GM12878 (cell line): ENCODE data around the gene FBXO3. TPM values are rescaled to one million over a fixed set of nuclear protein-coding genes. Genes with fewer than 3 reads are reported as not detected.

Experiments used
- ATAC-seq: fragments of 200-7000 bp; cut with Tn5 transposase; 3 replicates; pipeline ENCODE4 v1.9.1; 2020; ENCODE audit warnings: mild to moderate bottlenecking, moderate library complexity
- BruUV-seq: library from RNA; stranded (reverse); fragments of 400-500 nt; replicated peaks from 2 replicates; lab custom pipeline; 2021; lab: Mats Ljungman, UMichigan
- CTCF ChIA-PET: fragments of 300-600 bp; sonication (Branson Sonifier 250); formaldehyde crosslinking; extraction: SDS; loops from one replicate; lab custom pipeline; 2021; ENCODE audit warnings: inconsistent platforms; lab: Yijun Ruan, JAX
- POLR2A ChIA-PET: fragments of 350-600 bp; formaldehyde crosslinking; extraction: SDS; loops from one replicate; lab custom pipeline; 2021; ENCODE audit warnings: inconsistent platforms; lab: Charles Lee
- RAD21 ChIA-PET: fragments of 300-600 bp; sonication (Branson Sonifier 250); formaldehyde crosslinking; loops from one replicate; lab custom pipeline; 2023; ENCODE audit warnings: antibody characterized with exemption; ENCODE audit not compliant: unreplicated experiment; lab: Charles Lee
- SMC1A ChIA-PET: fragments of 300-600 bp; sonication (Branson Sonifier 250); formaldehyde crosslinking; loops from one replicate; lab custom pipeline; 2023; ENCODE audit not compliant: unreplicated experiment, uncharacterized antibody; lab: Charles Lee
- DNase-seq: peaks from one replicate; pipeline ENCODE4 v3.0.0-alpha.2; 2011; ENCODE audit warnings: low read depth, low spot score
- FAIRE-seq: peaks from 3 replicates; lab custom pipeline; 2011; peaks lifted over from hg19 to GRCh38; lab: Jason Lieb, UNC
- H2AFZ ChIP-seq: 2 replicates; pipeline ENCODE4 v1.6.0; 2011; ENCODE audit warnings: low read depth, low read length, control low read depth; ENCODE audit not compliant: control insufficient read depth
- H3K27ac ChIP-seq: 2 replicates; pipeline ENCODE4 v1.5.1; 2011; ENCODE audit warnings: control low read depth; ENCODE audit not compliant: control insufficient read depth, insufficient read depth
- H3K27me3 ChIP-seq, 2 experiments: replicated peaks in 1 of 2; 2 replicates each; pipeline versions ENCODE4 v1.6.0 to v1.6.1; 2011; ENCODE audit warnings: low read length in 1 of 2; ENCODE audit not compliant: control insufficient read depth in 2 of 2, insufficient read depth in 2 of 2
- H3K36me3 ChIP-seq, 2 experiments: 2 replicates each; pipeline ENCODE4 v1.5.1; 2011; ENCODE audit warnings: low read length in 1 of 2; ENCODE audit not compliant: control insufficient read depth in 2 of 2, insufficient read depth in 2 of 2
- H3K4me1 ChIP-seq: 2 replicates; pipeline ENCODE4 v1.6.1; 2011; ENCODE audit warnings: mild to moderate bottlenecking, low read length, moderate library complexity, mixed read lengths; ENCODE audit not compliant: control insufficient read depth, insufficient read depth
- H3K4me2 ChIP-seq: 2 replicates; pipeline ENCODE4 v1.6.0; 2011; ENCODE audit warnings: control low read depth; ENCODE audit not compliant: control insufficient read depth, insufficient read depth
- H3K4me3 ChIP-seq: fragments of 200-600 bp; sonication (generic); 2 replicates; pipeline ENCODE4 v1.5.1; 2016
- H3K79me2 ChIP-seq: 2 replicates; pipeline ENCODE4 v1.6.0; 2011; ENCODE audit warnings: low read length; ENCODE audit not compliant: control insufficient read depth, insufficient read depth
- H3K9ac ChIP-seq: 2 replicates; pipeline ENCODE4 v1.8.0; 2011; ENCODE audit warnings: low read length, control low read depth, mixed read lengths; ENCODE audit not compliant: control insufficient read depth, insufficient read depth
- H3K9me3 ChIP-seq: replicated peaks from 3 replicates; pipeline ENCODE4 v1.5.1; 2011; ENCODE audit warnings: mild to moderate bottlenecking, low read length; ENCODE audit not compliant: control insufficient read depth, insufficient read depth
- H4K20me1 ChIP-seq: 2 replicates; pipeline ENCODE4 v1.6.0; 2011; ENCODE audit not compliant: control insufficient read depth, insufficient read depth
- ATF2 ChIP-seq: IDR thresholded peaks from 2 replicates; pipeline ENCODE4 v1.6.1; 2012; ENCODE audit warnings: low read length, inconsistent platforms
- ATF3 ChIP-seq: IDR thresholded peaks from 2 replicates; pipeline ENCODE4 v1.6.1; 2011; ENCODE audit warnings: low read depth, mild to moderate bottlenecking, low read length, moderate library complexity, borderline replicate concordance; ENCODE audit errors: extremely low read depth
- BACH1 ChIP-seq: fragments of 450-650 bp; IDR thresholded peaks from 2 replicates; pipeline ENCODE4 v1.6.1; 2017; ENCODE audit warnings: mild to moderate bottlenecking, borderline replicate concordance
- BHLHE40 ChIP-seq, 2 experiments: fragments of 450-650 bp in 1 of 2; IDR thresholded peaks; 2 replicates each; pipeline ENCODE4 v1.6.1; 2011 to 2017; ENCODE audit warnings: low read depth in 2 of 2, borderline replicate concordance in 1 of 2, improper control_type of control experiment in 1 of 2, low read length in 1 of 2, mild to moderate bottlenecking in 1 of 2
- EGR1 ChIP-seq, 2 experiments: IDR thresholded peaks; 1 replicate in 1 of 2; 2 replicates in 1 of 2; pipeline ENCODE4 v1.6.1; 2011 to 2012; ENCODE audit warnings: low read depth in 2 of 2, low read length in 2 of 2, borderline replicate concordance in 1 of 2, mild to moderate bottlenecking in 1 of 2, moderate library complexity in 1 of 2
- HSF1 ChIP-seq: fragments of 150-350 bp; IDR thresholded peaks from 2 replicates; pipeline ENCODE4 v1.6.1; 2014; ENCODE audit warnings: mild to moderate bottlenecking, low read depth, low read length
- MXI1 ChIP-seq: fragments of 150-350 bp; IDR thresholded peaks from 2 replicates; pipeline ENCODE4 v1.6.1; 2011; ENCODE audit warnings: low read depth, mild to moderate bottlenecking, inconsistent platforms, low read length, improper control_type of control experiment
- RELA ChIP-seq: fragments of 450-650 bp; IDR thresholded peaks from 2 replicates; pipeline ENCODE4 v1.8.0; 2014; ENCODE audit warnings: borderline replicate concordance; ENCODE audit not compliant: partially characterized antibody
- SMAD5 ChIP-seq: IDR thresholded peaks from 2 replicates; pipeline ENCODE4 v1.6.1; 2016; ENCODE audit warnings: antibody characterized with exemption, low read depth
- SMC3 ChIP-seq: IDR thresholded peaks from 2 replicates; pipeline ENCODE4 v1.6.1; 2011; ENCODE audit warnings: low read length, improper control_type of control experiment, borderline replicate concordance
- USF1 ChIP-seq: IDR thresholded peaks from 2 replicates; pipeline ENCODE4 v1.6.1; 2011; ENCODE audit warnings: borderline replicate concordance, low read depth, mild to moderate bottlenecking, moderate library complexity, mixed read lengths, low read length; ENCODE audit not compliant: insufficient read depth; ENCODE audit errors: extremely low read length
- WRNIP1 ChIP-seq: IDR thresholded peaks from 2 replicates; pipeline ENCODE4 v1.6.1; 2011; ENCODE audit warnings: low read depth, low read length, improper control_type of control experiment, borderline replicate concordance
- ZNF207 ChIP-seq: fragments of 450-650 bp; IDR thresholded peaks from 2 replicates; pipeline ENCODE4 v1.6.1; 2014; ENCODE audit warnings: antibody characterized with exemption, mild to moderate bottlenecking, borderline replicate concordance
- ZSCAN29 ChIP-seq: fragments of 450-650 bp; IDR thresholded peaks from 2 replicates; pipeline ENCODE4 v1.6.1; 2017; ENCODE audit warnings: mild to moderate bottlenecking, moderate library complexity
- WGBS: methylation state at CpG from one replicate; pipeline ENCODE4 v1.1.6; 2016; ENCODE audit warnings: low lambda C conversion rate; ENCODE audit not compliant: insufficient replicate concordance, insufficient coverage; ENCODE audit errors: missing lambda C conversion rate; 5-methylcytosine and 5-hydroxymethylcytosine counted together
- in situ Hi-C: fragments of 300-500 bp; cut with MboI; formaldehyde crosslinking; loops from 9 replicates; pipeline ENCODE4 v1.14.3; 2018; ENCODE audit warnings: mixed read lengths
- intact Hi-C: fragments of 100-400 bp; cut with micrococcal nuclease; formaldehyde crosslinking; loops from one replicate; pipeline ENCODE4 v1.14.2; 2022; ENCODE audit not compliant: unreplicated experiment
- polyA plus RNA-seq, 11 experiments: library from polyadenylated mRNA; depleted of rRNA in 4 of 11; unstranded in 6 of 11; stranded (reverse) in 5 of 11; fragments of >200 nt; fragmentation: Nextera tagmentation in 4 of 11; fragmentation: Illumina TruSeq in 1 of 11; extraction: Ambion mirVana in 4 of 11; extraction: Trizol in 1 of 11; gene quantifications; 1 replicate in 1 of 11; 2 replicates in 10 of 11; pipeline versions ENCODE4 v1.2.1 to v1.2.3, GENCODE V29; 2011 to 2016; ENCODE audit warnings: inconsistent platforms in 2 of 11, missing spikeins in 2 of 11, low read depth in 1 of 11
- total RNA-seq, 4 experiments: library from RNA; depleted of rRNA in 3 of 4; stranded (reverse); fragments of >200 nt in 3 of 4; fragmentation: Illumina TruSeq in 1 of 4; extraction: Trizol in 1 of 4; gene quantifications; 2 replicates each; pipeline versions ENCODE4 v1.2.1 to v1.2.3, GENCODE V29; 2013 to 2021

FBXO3 gene
- total and polyA plus RNA-seq, 10 of the 15 experiments (the other 5 are each of a cell fraction or from before 2014, with no cell fraction given), result 8.9 to 33.4 (median 13.8) TPM

GRCh38 chr11:33753304-33753967 lies 20.9 kb downstream of the FBXO3 start:
- H3K9me3 ChIP-seq, result no peaks in the 10 kb centered on the region
- H3K36me3 ChIP-seq, result peaks cover 0 to 14% of the 10 kb centered on the region in 2 experiments; a peak in 3 of 4 replicates
- H3K27ac ChIP-seq, result 0 out of 2 replicates have a peak overlapping the region, but pooled peaks have one; percentile 29
- H3K27me3 ChIP-seq, result no peaks in the 10 kb centered on the region
- peaks cover 12% of the 10 kb centered on the region for H3K4me1 ChIP-seq
- no peaks in the 10 kb centered on the region for H4K20me1 ChIP-seq
- no peak overlapping the region for H3K9ac ChIP-seq
- WGBS, result under 1% methylated on average over 4 of the region's 4 CpGs
- H3K4me2 ChIP-seq, result peak overlapping the region; percentile 66
- ATAC-seq (peak; percentile 100), FAIRE-seq (peak; percentile 98), DNase-seq (peak; percentile 70)
- no peaks in the 10 kb centered on the region for H3K79me2 ChIP-seq
- BruUV-seq, result no TSS peak
- CTCF ChIA-PET, result interaction anchor here (0.7 to 5.8 kb wide), 11 partner anchors 8 to 73 kb away, joined by 3 to 53 read pairs (median 4); partner anchors contain the start of gene FBXO3
- in situ Hi-C loops, result no loop called here
- intact Hi-C loops, result no loop called here
- SMC1A ChIA-PET, result interaction anchor here (0.7 to 5.6 kb wide), 13 partner anchors 8 to 51 kb away, joined by 3 to 32 read pairs (median 4); partner anchors contain the start of gene CD59
- RAD21 ChIA-PET, result interaction anchor here (0.7 to 2.2 kb wide), 4 partner anchors 11 to 389 kb away, joined by 3 to 17 read pairs (median 4); partner anchors contain the start of gene FBXO3
- POLR2A ChIA-PET, result interaction anchor here (1.0 kb wide), 3 partner anchors 9 to 58 kb away, joined by 3 to 4 read pairs (median 4); no protein-coding TSS in a partner anchor
- H2AFZ ChIP-seq, result no peak overlapping the region; the same call in 1 of the 2 replicates
- H3K4me3 ChIP-seq, result 0 out of 2 replicates have a peak overlapping the region, but pooled peaks have one; percentile 20
- TF ChIP-seq USF1, result no peak
- TF ChIP-seq SMC3, result no peak
- no peak for TF ChIP-seq MXI1
- TF ChIP-seq RELA, result no peak
- TF ChIP-seq ZSCAN29, result no peak
- TF ChIP-seq BHLHE40 (IDR thresholded peaks at IDR 0.05; ENCODE audit: borderline replicate concordance in 1 of 2, low read depth in 2 of 2, low read length in 1 of 2), result no peak
- TF ChIP-seq EGR1 (IDR thresholded peaks at IDR 0.05; ENCODE audit: borderline replicate concordance in 1 of 2, low read depth in 2 of 2, low read length in 2 of 2), result no peak
- TF ChIP-seq ZNF207, result no peak
- no peak for TF ChIP-seq WRNIP1
- TF ChIP-seq ATF2, result peak; percentile 73
- no peak for TF ChIP-seq HSF1
- no peak for TF ChIP-seq SMAD5
- TF ChIP-seq BACH1, result no peak
- no peak for TF ChIP-seq ATF3
